Right cardiac atrium (tissue), 5 donors: ENCODE data around the gene KIAA1210. TPM values are rescaled to one million over a fixed set of nuclear protein-coding genes. Genes with fewer than 3 reads are reported as not detected.
"Not testable (repeated sequence)": the region's sequence is repeated elsewhere in the genome, so short reads cannot be mapped to it uniquely, and the experiment has no call there.

Experiments
- ATAC-seq, 2 donors: fragments of 200-7000 bp; cut with Tn5 transposase; one replicate each; pipeline versions ENCODE4 v1.8.0 to v1.9.1; 2020; ENCODE audit warnings: moderate library complexity in 2 of 2, mild to moderate bottlenecking in 1 of 2
- DNase-seq, 3 donors: peaks; one replicate each; pipeline ENCODE4 v3.0.0-alpha.2; 2020
- H3K27ac ChIP-seq: one replicate; pipeline ENCODE4 v1.5.1; 2013; ENCODE audit warnings: mild to moderate bottlenecking, low read length, control low read depth, moderate library complexity
- H3K27me3 ChIP-seq: one replicate; pipeline ENCODE4 v1.6.1; 2013; ENCODE audit not compliant: control insufficient read depth, insufficient read depth
- H3K4me1 ChIP-seq: one replicate; pipeline ENCODE4 v1.6.1; 2013; ENCODE audit warnings: low read length; ENCODE audit not compliant: control insufficient read depth, insufficient read depth
- H3K4me3 ChIP-seq: one replicate; pipeline ENCODE4 v1.5.1; 2013; ENCODE audit warnings: low read length, control low read depth
- H3K9me3 ChIP-seq: one replicate; pipeline ENCODE4 v1.6.1; 2013; ENCODE audit warnings: low read length; ENCODE audit not compliant: control insufficient read depth
- WGBS: extraction: QIAGEN DNeasy Blood & Tissue Kit; methylation state at CpG from one replicate; pipeline ENCODE4 v1.1.7; 2013; 5-methylcytosine and 5-hydroxymethylcytosine counted together
- intact Hi-C, 4 donors: fragments of 100-400 bp; cut with DNase I; formaldehyde crosslinking; loops; one replicate each; pipeline versions ENCODE4 v1.11.0 to v1.14.0; 2022 to 2023
- polyA plus RNA-seq: library from polyadenylated mRNA; stranded (reverse); fragments of 200-250 nt; gene quantifications from one replicate; pipeline ENCODE4 v1.2.3, GENCODE V29; 2013
- total RNA-seq, 4 donors: library from RNA; stranded (reverse); fragmentation: NEBNext Ultra II Directional; extraction: Animal tissue kit (Norgen Biotek cat#: 25700); gene quantifications; one replicate each; pipeline ENCODE4 v1.2.1, GENCODE V29; 2021
- donor health status: healthy with polysubstance abuse.
- donor health status: DM: no; HTN: yes; CAD: no.
- donor health status: DM: no; HTN: no; CAD: no.
- donor health status: DM: no; HTN: yes; CAD: no; lungs with severe emphysema.
- donor health status: DM: yes; HTN: yes; CAD: no.

The KIAA1210 gene
- total and polyA plus RNA-seq, 5 donors, result 0.02 to 0.17 (median 0.09) TPM; not detected in 1

GRCh38 chrX:119036107-119037029 is 91.2 kb downstream of the KIAA1210 start:
- Histone ChIP-seq H3K27me3 (no peaks in the 10 kb centered on the region), H3K27ac (no peak overlapping the region), H3K4me1 (no peaks in the 10 kb centered on the region), H3K4me3 (no peak overlapping the region), H3K9me3 (no peaks in the 10 kb centered on the region)
- intact Hi-C loops, result no loop called here
- 75% methylated on average over 4 of the region's 4 CpGs for WGBS
- DNase-seq, result no peak
- no peak for ATAC-seq

- intact Hi-C loops, result no loop called here
- ATAC-seq, result no peak
- no peaks in the 10 kb centered on the region for H3K9me3 ChIP-seq
These were observed 96.6 kb downstream of the KIAA1210 start for GRCh38 chrX:119030990-119031389.

GRCh38 chrX:119029656-119030055 is 98.0 kb downstream of the KIAA1210 start:
- ATAC-seq, H3K27me3 ChIP-seq, H3K27ac ChIP-seq, H3K9me3 ChIP-seq, intact Hi-C loops, H3K4me3 ChIP-seq, H3K4me1 ChIP-seq, DNase-seq: not testable (repeated sequence)
- 93% methylated on average over 8 of the region's 10 CpGs for WGBS

More at GRCh38 chrX:119030990-119031389, 96.6 kb downstream of the KIAA1210 start:
- no peak overlapping the region for H3K4me3 ChIP-seq
- H3K4me1 ChIP-seq, result no peaks in the 10 kb centered on the region
- H3K27ac ChIP-seq, result no peak overlapping the region
- no peaks in the 10 kb centered on the region for H3K27me3 ChIP-seq
- no peak for DNase-seq

GRCh38 chrX:119028733-119029330 is 98.8 kb downstream of the KIAA1210 start:
- Histone ChIP-seq H3K4me1 (no peaks in the 10 kb centered on the region), H3K4me3 (no peak overlapping the region), H3K27me3 (no peaks in the 10 kb centered on the region), H3K27ac (no peak overlapping the region), H3K9me3 (no peaks in the 10 kb centered on the region)
- WGBS, result 39% methylated on average over 1 of the region's 1 CpG
- DNase-seq (peak in 1 of 3 donors; percentile 68), ATAC-seq (peak; percentile 68 to 92)
- intact Hi-C loops, result no loop called here

Other genes starting within 250 kb of the KIAA1210 start
- 1 to 10 TPM; 5.5 to 8.2 (median 5.9) TPM for gene LONRF3, start 153.2 kb downstream of the KIAA1210 start, total RNA-seq
- gene LONRF3, start 153.2 kb downstream of the KIAA1210 start, polyA plus RNA-seq, result 2.1 TPM
- gene CT47C1, start 54.8 kb downstream of the KIAA1210 start, total RNA-seq, result not detected
- gene CT47C1, start 54.8 kb downstream of the KIAA1210 start, polyA plus RNA-seq, result not detected
- gene PGRMC1, start 108.5 kb upstream of the KIAA1210 start, total RNA-seq, result 10 to 100 TPM; 26.9 to 38.0 (median 30.6) TPM
- gene PGRMC1, start 108.5 kb upstream of the KIAA1210 start, polyA plus RNA-seq, result 36.9 TPM